A549 (cell line): Measurements from ENCODE around the gene DUSP11. TPM values are rescaled to one million over a fixed set of nuclear protein-coding genes. Genes with fewer than 3 reads are reported as not detected.

Experiments used
- ATOH8 ChIP-seq: fragments of 250-450 bp; sonication (Bioruptor Pico); IDR thresholded peaks from 2 replicates; pipeline ENCODE4 v1.5.0; 2020; ENCODE audit warnings: low read depth, mild to moderate bottlenecking, moderate library complexity
- CHD4 ChIP-seq: fragments of 200-600 bp; sonication (generic); IDR thresholded peaks from 2 replicates; pipeline ENCODE4 v1.6.1; 2016; ENCODE audit warnings: antibody characterized with exemption, mild to moderate bottlenecking, borderline replicate concordance
- E2F6 ChIP-seq: IDR thresholded peaks from 2 replicates; pipeline ENCODE4 v1.6.1; 2012; ENCODE audit warnings: low read depth, borderline replicate concordance
- FOSB ChIP-seq: fragments of 250-450 bp; sonication (Bioruptor Pico); IDR thresholded peaks from 2 replicates; pipeline ENCODE4 v1.5.0; 2020; ENCODE audit warnings: mild to moderate bottlenecking, moderate library complexity
- FOSL2 ChIP-seq, 2 experiments: fragments of 450-650 bp in 1 of 2; fragments of >200 bp in 1 of 2; sonication (Bioruptor Twin) in 1 of 2; formaldehyde crosslinking; IDR thresholded peaks; 2 replicates each; pipeline versions ENCODE4 v1.5.0 to v1.6.1; 2016 to 2020; ENCODE audit warnings: mild to moderate bottlenecking in 1 of 2, moderate library complexity in 1 of 2
- FOXS1 ChIP-seq: fragments of 250-450 bp; sonication (Bioruptor Pico); IDR thresholded peaks from 2 replicates; pipeline ENCODE4 v1.5.0; 2020; ENCODE audit warnings: mild to moderate bottlenecking, moderate library complexity
- HDAC2 ChIP-seq: fragments of 200-600 bp; sonication (generic); IDR thresholded peaks from 2 replicates; pipeline ENCODE4 v1.6.1; 2016
- HEYL ChIP-seq: fragments of 250-450 bp; sonication (Bioruptor Pico); IDR thresholded peaks from 2 replicates; pipeline ENCODE4 v1.8.0; 2021; ENCODE audit warnings: mild to moderate bottlenecking, moderate library complexity
- HMGXB4 ChIP-seq: fragments of 250-450 bp; sonication (Bioruptor Pico); IDR thresholded peaks from 2 replicates; pipeline ENCODE4 v1.5.0; 2021; ENCODE audit warnings: mild to moderate bottlenecking, moderate library complexity, borderline replicate concordance
- HOXA7 ChIP-seq: fragments of 250-450 bp; sonication (Bioruptor Pico); IDR thresholded peaks from 2 replicates; pipeline ENCODE4 v1.5.0; 2020; ENCODE audit warnings: mild to moderate bottlenecking, moderate library complexity
- HOXB5 ChIP-seq: fragments of 250-450 bp; sonication (Bioruptor Pico); IDR thresholded peaks from 2 replicates; pipeline ENCODE4 v1.5.0; 2020; ENCODE audit warnings: mild to moderate bottlenecking, moderate library complexity
- JUNB ChIP-seq: fragments of >200 bp; sonication (Bioruptor Twin); formaldehyde crosslinking; IDR thresholded peaks from 2 replicates; pipeline ENCODE4 v1.6.1; 2016
- KDM5A ChIP-seq: fragments of 200-600 bp; sonication (generic); IDR thresholded peaks from 2 replicates; pipeline ENCODE4 v1.6.1; 2016; ENCODE audit warnings: antibody characterized with exemption, mild to moderate bottlenecking
- MAFK ChIP-seq: fragments of 450-650 bp; IDR thresholded peaks from 2 replicates; pipeline ENCODE4 v1.6.1; 2014; ENCODE audit not compliant: partially characterized antibody
- MYC ChIP-seq: IDR thresholded peaks from 2 replicates; pipeline ENCODE4 v1.6.1; 2012; ENCODE audit warnings: mild to moderate bottlenecking, inconsistent platforms, low read length, improper control_type of control experiment, borderline replicate concordance
- NPAS2 ChIP-seq: fragments of 250-450 bp; sonication (Bioruptor Pico); IDR thresholded peaks from 2 replicates; pipeline ENCODE4 v1.8.0; 2022; ENCODE audit warnings: mild to moderate bottlenecking, moderate library complexity, borderline replicate concordance
- NR3C1 ChIP-seq: fragments of >200 bp; sonication (Bioruptor Twin); formaldehyde crosslinking; IDR thresholded peaks from 3 replicates; pipeline ENCODE4 v1.6.1; 2017
- PBX3 ChIP-seq: IDR thresholded peaks from 2 replicates; pipeline ENCODE4 v1.6.1; 2012
- PHF8 ChIP-seq: fragments of 200-600 bp; sonication (generic); IDR thresholded peaks from 2 replicates; pipeline ENCODE4 v1.6.1; 2016; ENCODE audit warnings: low read depth, mild to moderate bottlenecking, antibody characterized with exemption, moderate library complexity, borderline replicate concordance
- RARB ChIP-seq: fragments of 250-450 bp; sonication (Bioruptor Pico); IDR thresholded peaks from 2 replicates; pipeline ENCODE4 v1.8.0; 2021; ENCODE audit warnings: mild to moderate bottlenecking, moderate library complexity
- REST ChIP-seq: fragments of 200-600 bp; sonication (generic); IDR thresholded peaks from 2 replicates; pipeline ENCODE4 v1.6.1; 2016; ENCODE audit warnings: antibody characterized with exemption, mild to moderate bottlenecking, moderate library complexity
- RFX5 ChIP-seq: fragments of 450-650 bp; IDR thresholded peaks from 2 replicates; pipeline ENCODE4 v1.7.1; 2014; ENCODE audit warnings: antibody characterized with exemption, mild to moderate bottlenecking, moderate library complexity
- ZC3H11A ChIP-seq: fragments of 450-650 bp; IDR thresholded peaks from 2 replicates; pipeline ENCODE4 v1.6.1; 2014; ENCODE audit warnings: antibody characterized with exemption, mild to moderate bottlenecking
- ZFP36 ChIP-seq: fragments of 450-650 bp; IDR thresholded peaks from 2 replicates; pipeline ENCODE4 v1.6.1; 2014; ENCODE audit warnings: borderline replicate concordance; ENCODE audit not compliant: partially characterized antibody
- ZSCAN20 ChIP-seq: fragments of 250-450 bp; sonication (Bioruptor Pico); IDR thresholded peaks from 2 replicates; pipeline ENCODE4 v1.8.0; 2022; ENCODE audit warnings: mild to moderate bottlenecking, moderate library complexity
- polyA plus RNA-seq, 4 experiments: library from polyadenylated mRNA; depleted of rRNA in 3 of 4; stranded (reverse); fragments of >200 nt; fragmentation: RNase III in 1 of 4; extraction: RNeasy Plus Mini Kit Qiagen cat#74134 plus additional on column Dnase treatment in 1 of 4; gene quantifications; 2 replicates in 3 of 4; 3 replicates in 1 of 4; pipeline ENCODE4 v1.2.3, GENCODE V29; 2011 to 2017

Gene DUSP11
- polyA plus RNA-seq, 2 of the 4 experiments (the other 2 are of a cell fraction) = 26.2 to 54.8 TPM

- TF ChIP-seq ZFP36 (no peak), HOXA7 (CRISPR knock-in tag) (0 out of 2 replicates have a peak, but pooled peaks have one; percentile 58), NPAS2 (no peak), MYC (no peak), E2F6 (no peak; the same call in 1 of the 2 replicates), JUNB (no peak), FOSB (CRISPR knock-in tag) (no peak; the same call in 1 of the 2 replicates), HMGXB4 (CRISPR knock-in tag) (no peak), ZSCAN20 (CRISPR knock-in tag) (no peak), PHF8 (peak; percentile 84; the same call in 1 of the 2 replicates), KDM5A (peak; percentile 84), MAFK (no peak), RARB (no peak), RFX5 (peak; percentile 48; the same call in 1 of the 2 replicates), PBX3 (0 out of 2 replicates have a peak, but pooled peaks have one; percentile 56), NR3C1 (no peak), HDAC2 (peak; percentile 75; the same call in 1 of the 2 replicates), HEYL (CRISPR knock-in tag) (no peak), FOSL2 (IDR thresholded peaks at IDR 0.05) (no peak), FOSL2 (CRISPR knock-in tag; IDR thresholded peaks at IDR 0.05) (no peak), REST (no peak), HOXB5 (CRISPR knock-in tag) (peak; percentile 71; the same call in 1 of the 2 replicates), FOXS1 (CRISPR knock-in tag) (no peak), ATOH8 (CRISPR knock-in tag) (peak; percentile 89), CHD4 (no peak), ZC3H11A (no peak)
- TF ChIP-seq, all 56 proteins: peak for 20
These were observed 42.8 kb downstream of the DUSP11 start, which contains the start of gene TPRKB (continued) for GRCh38 chr2:73736855-73737779.
